ENCODE data around the gene MXD4.
"Not testable (repeated sequence)": the region's sequence is repeated elsewhere in the genome, so short reads cannot be mapped to it uniquely, and the experiment has no call there.

MXD4 gene

DNA sequence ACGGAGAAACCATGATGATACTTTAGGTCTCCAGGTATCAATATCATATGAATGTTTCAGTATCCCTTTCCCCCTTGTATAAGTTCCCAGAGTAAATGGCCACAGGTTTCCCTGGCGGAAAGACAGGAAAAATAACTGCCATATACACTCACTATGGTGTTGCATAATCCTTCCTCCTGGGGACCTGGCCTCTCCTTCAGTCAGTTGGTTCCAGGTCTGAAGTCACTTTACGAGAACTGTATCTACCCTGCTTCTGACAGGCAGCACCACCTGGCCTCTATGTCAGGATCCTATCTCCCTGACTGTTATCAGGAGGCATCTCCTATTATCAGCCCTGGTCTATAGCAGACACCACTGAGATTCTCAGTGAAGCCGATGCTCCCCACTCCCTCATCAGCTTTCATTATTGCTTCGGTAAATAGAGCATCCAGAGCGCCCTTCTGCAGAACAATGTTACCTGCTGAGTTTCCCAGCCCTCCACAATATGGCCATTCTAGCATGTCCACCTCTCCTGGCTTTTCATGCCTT lies 42.6 kb downstream of the MXD4 start:
- TF ChIP-seq POU2F2 (IDR thresholded peaks at IDR 0.05; ENCODE audit: low read depth, low read length) (no peak), TAF1 (IDR thresholded peaks at IDR 0.05; ENCODE audit: low read depth, low read length) (no peak), PAX5 (IDR thresholded peaks at IDR 0.05; ENCODE audit: insufficient read depth, low read length, severe bottlenecking) (no peak)
- FAIRE-seq (no peak), DNase-seq (ENCODE audit: insufficient read length, low spot score) (no peak)

- FAIRE-seq, result no peak
- TF ChIP-seq TAF1 (IDR thresholded peaks at IDR 0.05; ENCODE audit: low read depth, low read length) (no peak), SPI1 (IDR thresholded peaks at IDR 0.05; ENCODE audit: low read depth, low read length) (no peak), POU2F2 (IDR thresholded peaks at IDR 0.05; ENCODE audit: low read depth, low read length) (no peak), POLR2A (IDR thresholded peaks at IDR 0.05; ENCODE audit: low read depth, low read length) (no peak), POLR2AphosphoS5 (IDR thresholded peaks at IDR 0.05; ENCODE audit: low read depth, low read length) (no peak), PAX5 (IDR thresholded peaks at IDR 0.05; ENCODE audit: insufficient read depth, low read length, severe bottlenecking) (no peak)
Measured at GRCh38 chr4:2218436-2218835, 43.5 kb downstream of the MXD4 start.

DNA sequence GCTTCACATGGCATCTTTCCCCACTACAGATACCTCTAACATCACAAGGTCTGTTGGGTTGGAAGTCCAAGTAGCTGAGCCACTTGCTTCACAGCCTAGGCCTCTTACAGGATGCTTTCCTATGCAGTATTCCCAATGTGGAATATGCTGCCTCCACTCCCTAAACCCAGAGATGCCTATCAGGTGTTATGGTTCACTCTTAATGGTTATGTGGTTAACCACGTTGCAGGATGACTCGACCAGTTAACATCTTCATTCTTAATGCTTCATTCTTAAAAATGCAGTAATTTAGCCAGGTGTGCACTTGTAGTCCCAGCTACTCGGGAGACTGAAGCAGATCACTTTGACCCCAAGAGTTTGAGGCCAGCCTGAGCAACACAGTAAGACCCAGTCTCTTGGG lies 44.2 kb downstream of the MXD4 start:
- FAIRE-seq, result no peak
- TF ChIP-seq POU2F2 (IDR thresholded peaks at IDR 0.05; ENCODE audit: low read depth, low read length) (no peak), POLR2A (IDR thresholded peaks at IDR 0.05; ENCODE audit: low read depth, low read length) (no peak), SPI1 (IDR thresholded peaks at IDR 0.05; ENCODE audit: low read depth, low read length) (no peak), TAF1 (IDR thresholded peaks at IDR 0.05; ENCODE audit: low read depth, low read length) (no peak), POLR2AphosphoS5 (IDR thresholded peaks at IDR 0.05; ENCODE audit: low read depth, low read length) (no peak), PAX5 (IDR thresholded peaks at IDR 0.05; ENCODE audit: insufficient read depth, low read length, severe bottlenecking) (no peak)
- DNase-seq (ENCODE audit: insufficient read length, low spot score), result no peak

More at GRCh38 chr4:2218436-2218835, 43.5 kb downstream of the MXD4 start:
- no peak for DNase-seq (ENCODE audit: insufficient read length, low spot score)

DNA sequence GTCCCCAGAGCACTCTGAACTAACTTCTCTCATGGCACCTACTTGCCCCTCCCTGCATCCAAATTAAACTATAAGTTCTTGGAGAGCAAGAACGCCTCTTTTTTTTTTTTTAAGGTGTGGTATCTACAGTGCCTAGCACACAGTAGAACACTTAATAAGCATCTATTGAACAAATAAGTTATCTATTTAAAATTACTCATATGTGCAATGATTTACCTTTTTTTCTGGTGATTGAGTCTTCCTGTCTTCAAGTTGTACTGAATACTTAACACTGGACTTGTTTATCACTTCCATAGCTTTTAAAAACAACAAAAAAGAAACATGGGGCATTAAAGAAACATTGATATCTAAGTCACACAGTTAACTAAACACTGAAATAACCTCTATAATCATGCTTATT lies 49.1 kb downstream of the MXD4 start:
- no peak for DNase-seq (ENCODE audit: insufficient read length, low spot score)

GRCh38 chr4:2202789-2203188 lies 59.1 kb downstream of the MXD4 start:
- not testable (repeated sequence) for FAIRE-seq; DNase-seq (ENCODE audit: insufficient read length, low spot score)

More for the DNA sequence above, 49.1 kb downstream of the MXD4 start:
- no peak for FAIRE-seq
- TF ChIP-seq POU2F2 (IDR thresholded peaks at IDR 0.05; ENCODE audit: low read depth, low read length) (no peak), POLR2A (IDR thresholded peaks at IDR 0.05; ENCODE audit: low read depth, low read length) (no peak), PAX5 (IDR thresholded peaks at IDR 0.05; ENCODE audit: insufficient read depth, low read length, severe bottlenecking) (no peak), POLR2AphosphoS5 (IDR thresholded peaks at IDR 0.05; ENCODE audit: low read depth, low read length) (no peak), SPI1 (IDR thresholded peaks at IDR 0.05; ENCODE audit: low read depth, low read length) (no peak), TAF1 (IDR thresholded peaks at IDR 0.05; ENCODE audit: low read depth, low read length) (no peak)
